NOMO-1 (cell line): Measurements from ENCODE around the gene GGTA1.
A peak's percentile ranks its signal among the peaks of the same experiment; 100 is the strongest.
"Not testable (repeated sequence)": the region's sequence is repeated elsewhere in the genome, so short reads cannot be mapped to it uniquely, and the experiment has no call there.

ENCODE experiments used
- DNase-seq, 2 experiments: peaks; one replicate each; lab custom pipeline; 2025; ENCODE audit not compliant: unreplicated experiment in 2 of 2; lab: John Stamatoyannopoulos, UW

Gene GGTA1

GRCh38 chr9:121499427-121500164 lies at the start of gene GGTA1:
Gene GGTA1, minus strand, starts transcription at chr9:121499844. Its CDS starts 31,922 bp downstream, at chr9:121467922.
- DNase-seq: peak; percentile 22

DNA sequence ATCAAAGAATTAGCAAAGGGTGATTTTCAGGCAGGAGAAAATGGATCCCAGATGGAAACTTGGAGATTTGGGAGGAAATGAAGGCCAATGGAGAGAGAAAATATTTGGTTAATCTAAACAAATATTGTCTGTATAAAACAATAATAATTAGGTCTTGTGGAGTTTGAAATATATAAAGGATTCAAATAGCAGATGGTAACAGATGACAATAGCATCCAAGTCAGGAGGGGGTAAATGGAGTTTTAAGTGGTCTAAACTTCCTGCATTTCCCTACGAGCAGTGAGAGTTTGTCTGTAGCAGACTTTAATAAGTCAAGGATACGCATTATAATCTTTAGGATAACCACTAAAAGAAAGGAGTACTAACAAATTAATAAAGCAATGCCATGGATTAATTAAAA lies 49.0 kb upstream of the GGTA1 start:
- DNase-seq: no peak

DNA sequence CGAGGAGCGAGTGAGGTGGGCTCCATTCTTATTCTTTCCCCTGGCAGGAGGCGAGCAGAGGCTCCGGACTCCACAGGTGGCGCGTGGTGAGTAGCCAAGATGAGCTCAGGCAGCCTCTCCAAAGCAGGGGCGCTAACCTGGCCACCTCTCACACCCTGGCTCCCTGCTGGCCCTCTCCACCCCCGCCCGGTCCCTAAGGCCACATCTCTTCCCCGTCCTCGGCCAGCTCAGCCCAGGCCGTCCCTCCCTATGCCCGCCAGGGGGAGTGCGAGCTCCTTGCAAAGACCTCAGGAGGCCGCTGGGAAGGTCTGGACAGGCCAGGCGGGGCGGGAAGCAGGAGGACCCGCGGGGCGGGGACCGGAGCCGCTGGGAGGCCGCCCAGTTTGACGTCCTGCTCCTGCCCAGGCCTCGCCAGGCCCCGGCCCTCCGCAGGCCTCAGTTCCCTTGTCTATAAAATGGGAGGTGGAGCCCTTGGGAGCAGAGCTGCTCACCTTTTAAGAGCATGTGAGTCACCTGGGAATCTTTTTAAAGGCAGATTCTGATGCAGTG lies 46.3 kb upstream of the GGTA1 start:
- DNase-seq: peak; percentile 74

GRCh38 chr9:121545150-121545874 lies 45.7 kb upstream of the GGTA1 start:
- no peak for DNase-seq

- no peak for DNase-seq
Measured at GRCh38 chr9:121542025-121542424, 42.4 kb upstream of the GGTA1 start.

GRCh38 chr9:121541256-121541655 lies 41.6 kb upstream of the GGTA1 start:
- no peak for DNase-seq

DNA sequence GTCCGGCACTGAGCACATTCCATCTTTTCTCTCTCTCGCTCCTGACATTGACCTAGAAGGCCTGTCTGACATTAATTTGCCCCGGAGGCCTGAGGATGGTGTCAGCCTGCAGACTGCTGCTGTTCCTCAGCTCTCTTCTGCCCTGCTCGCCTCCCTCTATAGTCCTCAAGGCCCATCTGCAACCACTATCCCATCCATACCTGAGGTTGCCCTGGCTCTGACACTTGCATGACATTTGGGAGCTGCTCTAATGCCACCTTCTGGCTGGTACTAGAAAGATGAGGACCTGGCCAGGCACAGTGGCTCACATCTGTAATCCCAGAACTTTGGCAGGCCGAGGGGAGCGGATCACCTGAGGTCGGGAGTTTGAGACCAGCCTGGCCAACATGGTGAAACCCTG lies 38.6 kb upstream of the GGTA1 start:
- no peak for DNase-seq

GRCh38 chr9:121537283-121537682 lies 37.6 kb upstream of the GGTA1 start:
- no peak for DNase-seq

DNA sequence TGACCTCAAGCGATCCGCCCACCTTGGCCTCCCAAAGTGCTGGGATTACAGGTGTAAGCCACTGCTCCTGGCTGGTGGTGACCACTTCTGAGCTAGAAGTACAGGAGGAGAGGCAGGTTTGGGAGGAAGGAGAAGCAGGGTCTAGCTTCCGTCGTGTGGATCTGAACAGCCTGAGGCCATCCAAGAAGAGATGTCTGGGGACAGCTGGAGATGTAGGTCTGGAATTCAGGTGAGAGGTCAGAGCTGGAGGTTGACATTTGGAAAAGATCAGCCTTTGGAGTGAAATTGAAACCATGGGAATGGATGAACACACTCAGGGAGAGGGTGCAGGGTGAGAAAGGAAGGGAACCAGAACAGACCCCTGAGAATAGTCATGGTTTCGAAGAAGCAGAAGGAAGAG lies 33.2 kb upstream of the GGTA1 start:
- no peak for DNase-seq

- DNase-seq: no peak
Measured at GRCh38 chr9:121529237-121529987, 29.8 kb upstream of the GGTA1 start.

DNA sequence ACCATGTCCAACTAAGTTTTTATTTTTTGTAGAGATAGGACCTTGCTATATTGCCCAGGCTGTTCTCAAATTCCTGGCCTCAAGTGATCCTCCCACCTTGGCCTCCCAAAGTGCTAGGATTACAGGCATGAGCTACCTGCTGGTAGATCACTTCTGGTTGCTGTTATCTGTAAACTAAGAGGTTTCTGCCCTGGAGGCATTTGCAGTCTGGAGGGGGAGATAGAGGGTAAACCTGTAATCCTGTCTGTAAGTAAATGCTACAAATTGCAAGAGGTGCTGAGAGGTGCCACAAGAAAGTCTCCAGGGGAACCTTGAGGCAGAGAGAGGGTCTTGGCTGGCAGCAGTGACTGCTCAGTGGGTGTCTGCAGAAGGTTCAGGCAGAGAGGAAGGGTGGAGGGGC lies 29.0 kb upstream of the GGTA1 start:
- DNase-seq: no peak

DNA sequence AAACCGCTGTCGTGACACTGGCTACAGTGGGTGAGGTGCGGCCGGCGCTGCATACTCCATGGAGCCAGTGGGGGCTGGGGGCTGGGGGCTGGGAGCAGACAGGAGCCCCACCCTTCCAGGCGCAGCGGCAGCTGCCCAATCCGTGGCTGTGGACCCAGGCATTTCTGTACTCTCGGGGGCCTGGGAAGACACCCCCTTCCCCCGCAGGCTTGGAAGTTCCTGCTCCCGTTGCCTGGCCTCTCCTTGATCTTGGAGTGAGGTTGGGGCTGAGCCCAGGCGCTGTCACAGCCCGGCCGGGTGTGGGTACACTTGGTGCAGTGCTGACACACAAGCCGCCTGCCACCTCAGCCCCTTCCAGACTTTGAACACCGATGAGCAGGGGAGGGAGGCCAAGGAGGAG lies 27.7 kb upstream of the GGTA1 start:
- no peak for DNase-seq

- DNase-seq: not testable (repeated sequence)
Measured at GRCh38 chr9:121519688-121520087, 20.0 kb upstream of the GGTA1 start.

DNA sequence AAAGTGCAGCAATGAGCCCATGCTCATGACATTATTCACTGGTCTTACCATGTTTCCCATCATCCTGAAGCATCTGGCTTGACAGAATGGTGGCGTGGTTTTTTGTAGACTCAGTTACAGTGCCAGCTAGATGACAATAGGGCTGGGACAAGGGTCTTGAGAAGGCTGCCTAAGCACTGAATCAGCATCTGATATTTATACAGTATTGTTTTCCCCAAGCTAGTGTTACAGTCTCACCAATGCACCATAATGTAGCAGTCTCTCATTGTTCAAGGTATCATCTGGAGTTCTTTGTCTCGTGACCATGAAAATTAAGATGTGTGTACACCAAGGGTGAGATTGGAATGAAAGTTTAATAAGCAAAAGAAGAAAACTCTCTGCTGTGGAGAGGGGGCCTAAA lies 19.0 kb upstream of the GGTA1 start:
- DNase-seq: no peak

DNA sequence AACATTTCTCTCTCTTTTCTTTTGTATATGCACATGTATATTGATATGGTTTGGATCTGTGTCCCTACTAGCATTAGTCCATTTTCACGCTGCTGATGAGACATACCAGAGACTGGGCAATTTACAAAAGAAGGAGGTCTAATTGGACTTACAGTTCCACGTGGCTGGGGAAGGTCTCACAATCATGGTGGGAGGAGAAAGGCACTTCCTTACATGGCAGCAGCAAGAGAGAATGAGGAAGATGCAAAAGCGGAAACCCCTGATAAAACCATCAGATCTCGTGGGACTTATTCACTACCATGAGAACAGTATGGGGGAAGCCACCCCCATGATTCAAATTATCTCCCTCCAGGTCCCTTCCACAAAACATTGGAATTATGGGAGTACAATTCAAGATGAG lies 13.5 kb upstream of the GGTA1 start:
- DNase-seq: not testable (repeated sequence)

DNA sequence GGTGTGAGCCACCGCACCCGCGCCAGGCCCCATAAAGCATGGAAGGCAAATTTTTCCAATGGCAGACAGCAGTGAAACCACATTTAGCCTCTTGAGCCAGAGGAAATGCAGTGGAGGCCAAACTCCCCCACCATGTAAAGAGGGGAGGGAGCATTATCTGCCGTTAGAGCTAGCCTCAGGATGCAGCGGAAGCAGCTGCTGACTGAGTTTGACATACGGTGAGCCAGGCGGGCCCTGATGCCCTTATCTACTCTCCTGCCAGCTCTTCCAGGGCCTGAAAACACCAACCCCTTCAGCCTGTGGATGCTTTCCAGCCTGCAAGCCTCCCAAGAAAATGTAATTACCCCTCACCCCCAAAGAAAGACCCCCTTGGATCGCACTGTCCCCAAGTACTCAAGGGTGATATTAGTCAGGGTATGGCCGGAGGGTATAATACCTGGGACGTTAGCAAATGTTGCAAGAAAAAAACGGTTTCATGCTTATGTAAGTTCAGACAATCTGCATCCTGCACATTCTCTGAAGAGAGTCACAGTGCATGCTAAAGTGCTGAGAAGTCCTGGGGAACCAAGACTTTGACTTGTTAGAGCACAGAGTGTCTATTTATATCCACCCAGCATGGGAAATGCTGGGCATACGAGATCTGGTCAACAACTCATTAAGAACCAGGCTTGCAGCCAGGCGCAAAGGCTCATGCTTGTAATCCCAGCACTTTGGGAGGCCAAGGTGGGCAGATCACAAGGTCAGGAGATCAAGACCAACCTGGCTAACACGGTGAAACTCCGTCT lies 11.3 kb upstream of the GGTA1 start:
- DNase-seq: no peak

DNA sequence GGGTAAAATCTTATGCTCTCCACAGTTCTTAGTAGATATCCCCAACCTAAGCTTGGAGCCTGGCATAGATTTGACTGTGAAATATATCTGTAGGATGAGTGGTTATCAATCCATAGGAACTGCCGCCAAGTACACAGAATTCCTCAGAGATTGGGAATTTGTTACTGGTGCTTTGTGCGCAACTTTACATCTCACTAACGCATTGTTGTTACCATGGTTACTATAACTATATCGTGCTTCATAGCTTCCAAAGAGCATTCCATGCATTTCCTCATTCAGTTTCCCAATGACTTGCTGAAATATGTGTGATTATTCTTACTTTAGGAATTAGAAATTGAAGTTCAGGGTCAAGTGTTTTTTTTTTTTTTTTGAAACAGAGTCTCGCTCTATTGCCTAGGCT lies 9.5 kb upstream of the GGTA1 start:
- no peak for DNase-seq

DNA sequence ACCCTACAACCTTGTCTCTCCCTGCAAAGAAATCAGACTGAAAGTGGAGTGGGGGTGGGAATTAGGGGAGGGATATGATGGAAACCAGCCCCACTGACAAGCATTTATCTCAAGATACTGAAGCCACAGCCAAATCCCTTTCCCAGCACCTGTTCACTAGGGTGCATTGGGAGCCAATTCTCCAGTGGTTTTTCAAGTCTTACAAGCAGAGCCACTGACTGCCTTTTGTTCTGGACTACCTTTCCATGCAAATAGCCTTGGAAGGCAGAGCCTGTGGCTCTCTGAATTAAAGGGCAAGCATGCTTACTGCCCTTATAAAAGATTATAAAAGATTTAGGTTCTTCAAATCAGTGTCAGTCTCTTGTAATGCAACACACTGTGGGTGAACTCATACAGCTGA lies 8.8 kb upstream of the GGTA1 start:
- no peak for DNase-seq

- no peak for DNase-seq
Measured at GRCh38 chr9:121505903-121506735, 6.5 kb upstream of the GGTA1 start.

DNA sequence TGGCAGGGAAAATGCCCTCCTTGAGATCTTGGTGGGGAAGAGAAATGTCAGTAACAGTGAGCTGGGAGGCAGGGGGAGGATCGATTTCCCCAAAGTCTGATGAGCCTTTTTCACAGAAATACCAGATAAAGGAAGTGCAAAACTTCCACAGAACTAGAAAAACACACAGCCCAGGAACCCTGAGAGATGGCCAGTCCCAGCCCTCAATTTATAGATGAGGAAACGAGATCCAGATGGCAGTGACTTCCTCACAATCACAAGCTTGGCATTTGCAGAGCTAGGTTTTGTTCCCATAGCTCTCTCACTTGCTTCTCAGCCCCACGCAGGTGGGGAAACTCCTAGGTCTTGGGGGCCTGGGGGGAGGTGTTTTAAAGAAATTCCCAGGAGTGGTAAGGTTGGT lies 3.8 kb upstream of the GGTA1 start:
- peak; percentile 0 to 45 for DNase-seq
